ENCODE results near the gene IDH3A.

- TF ChIP-seq CTCF (IDR thresholded peaks at IDR 0.05), result no peak
- no peak for TF ChIP-seq POLR2A (IDR thresholded peaks at IDR 0.05)
- no peak for TF ChIP-seq EP300 (IDR thresholded peaks at IDR 0.05; ENCODE audit: low read depth)
These were observed 6.8 kb upstream of the IDH3A start for GRCh38 chr15:78142332-78142731.
